HG03139 (cell line): ENCODE measurements around the gene EPHB6.
A peak's percentile ranks its signal among the peaks of the same experiment; 100 is the strongest.

Experiments
- ATAC-seq: cut with Tn5 transposase; IDR thresholded peaks from one replicate; pipeline ENCODE4 v1.9.1; 2021; ENCODE audit not compliant: unreplicated experiment

Gene EPHB6

DNA sequence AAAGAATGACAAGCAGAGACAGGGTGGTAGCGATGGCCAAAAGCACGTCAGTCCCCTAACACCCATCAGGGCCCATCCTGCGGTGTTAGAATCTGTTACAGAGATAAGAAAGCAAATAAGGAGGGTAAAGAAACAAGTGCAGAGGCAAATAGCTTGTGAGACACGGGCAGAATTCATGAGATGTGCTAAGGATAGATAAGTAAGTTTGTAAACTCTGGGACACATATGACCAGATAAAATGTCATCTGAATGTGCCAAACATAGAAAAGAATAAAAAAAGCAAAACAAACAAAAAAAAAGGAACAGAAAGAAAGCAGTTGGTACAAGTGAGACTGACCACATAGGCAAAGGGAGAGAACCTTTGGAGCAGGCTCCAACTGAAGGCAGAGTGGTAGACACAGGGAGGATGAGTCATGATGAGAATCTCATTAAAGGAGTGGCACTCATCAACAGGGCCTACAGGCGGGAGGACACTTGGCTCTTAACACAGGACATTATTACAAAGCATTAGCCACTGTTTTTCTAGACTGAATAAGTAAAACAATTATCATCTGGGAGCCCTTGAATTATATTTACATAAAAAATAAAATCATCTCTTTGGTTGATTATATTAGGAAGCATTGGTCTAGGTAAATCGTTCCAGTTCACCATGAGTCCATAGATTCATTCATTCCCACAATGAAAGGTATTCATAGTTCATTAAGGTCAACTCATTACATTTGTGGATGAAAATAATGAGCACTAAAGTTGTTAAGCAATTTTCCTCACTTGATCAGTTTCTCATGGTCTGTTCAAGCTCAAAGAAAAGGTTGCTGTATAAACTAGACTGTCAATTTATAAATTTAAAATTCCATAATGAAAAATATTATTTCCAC, 21.5 kb upstream of the EPHB6 start:
- ATAC-seq: peak; percentile 61

- ATAC-seq: no peak
These were observed 19.4 kb upstream of the EPHB6 start for GRCh38 chr7:142835487-142835886.

DNA sequence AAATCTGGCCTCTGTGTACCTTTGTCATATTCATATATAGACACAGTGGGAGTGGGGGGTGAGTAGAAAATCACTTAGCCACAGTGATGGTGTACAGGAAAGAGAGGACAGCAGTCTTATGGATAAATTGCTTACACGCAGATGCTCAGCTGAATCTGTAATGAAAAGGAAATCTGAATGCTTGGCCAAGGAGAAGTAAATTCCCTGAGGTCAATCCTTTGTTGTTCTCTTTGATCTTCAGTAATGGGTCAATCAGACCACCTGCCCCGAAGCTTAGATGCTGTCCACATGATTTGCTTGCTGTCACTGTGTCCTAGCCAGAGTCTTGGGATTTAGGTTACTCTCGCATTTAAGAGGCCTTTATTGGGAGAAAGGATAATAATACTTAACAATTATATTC, 18.4 kb upstream of the EPHB6 start:
- ATAC-seq: no peak

- no peak for ATAC-seq
These were observed 16.2 kb upstream of the EPHB6 start for GRCh38 chr7:142838461-142839213.

DNA sequence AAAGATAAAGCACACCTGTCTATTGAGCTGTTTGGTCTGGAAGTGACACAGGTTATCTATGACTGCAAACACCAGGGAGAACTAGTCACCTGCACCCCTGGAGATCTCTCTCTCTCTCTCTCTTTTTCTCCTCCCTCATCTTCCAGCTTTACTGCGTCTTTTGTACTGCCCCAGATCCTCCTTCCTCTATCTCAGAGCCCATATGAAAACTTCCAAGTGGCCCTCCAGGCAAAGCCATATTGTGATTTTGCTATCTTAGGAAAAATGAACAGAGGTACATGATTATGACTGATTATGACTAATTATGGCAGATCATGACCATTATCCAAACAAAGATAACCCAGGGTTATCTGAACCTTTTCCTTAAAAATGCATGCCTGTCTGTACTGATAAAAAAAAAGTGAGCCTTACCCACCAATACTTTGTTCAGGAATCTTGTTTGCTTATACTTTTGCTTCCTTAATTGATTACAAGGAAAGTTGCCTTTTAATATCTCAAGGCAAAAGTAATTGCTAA, 12.6 kb upstream of the EPHB6 start:
- no peak for ATAC-seq

DNA sequence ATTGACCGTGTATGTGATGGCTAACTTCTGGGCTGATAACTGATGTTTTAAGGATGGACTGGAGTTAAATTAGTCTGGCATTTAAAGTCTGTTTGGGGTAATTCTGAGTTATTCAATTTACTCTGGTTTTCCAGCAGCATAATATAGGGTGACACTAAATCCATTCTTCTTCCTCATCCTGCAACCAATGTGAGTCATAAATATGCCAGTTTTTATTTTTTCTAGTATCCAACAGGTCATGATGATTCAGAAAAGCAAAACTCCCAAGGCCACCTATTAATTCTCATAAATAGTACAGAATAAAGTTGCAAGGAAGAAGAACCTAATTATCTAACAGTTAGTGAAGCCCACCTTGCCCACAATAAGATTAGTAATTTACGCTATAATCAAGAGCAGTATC, 7.5 kb upstream of the EPHB6 start:
- no peak for ATAC-seq

DNA sequence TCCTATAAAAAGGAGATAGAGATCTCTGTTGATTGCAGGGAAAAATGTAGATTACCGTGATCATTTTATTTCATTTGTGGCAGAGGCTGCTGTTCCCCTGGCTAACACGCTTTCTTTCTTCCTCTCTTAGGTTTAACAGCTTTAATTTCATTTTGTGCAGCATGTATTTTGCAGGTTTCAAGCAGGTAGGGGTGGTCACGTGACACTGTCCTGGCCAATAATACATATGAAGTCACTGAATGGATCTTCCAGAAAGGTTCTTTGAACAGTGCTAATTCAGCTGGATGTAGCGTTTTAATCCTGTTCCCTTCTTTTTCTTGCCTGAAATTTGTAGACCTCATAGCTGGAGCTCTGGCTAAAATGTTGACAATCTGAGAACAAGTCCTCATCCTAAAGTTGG, 3.6 kb upstream of the EPHB6 start:
- no peak for ATAC-seq

DNA sequence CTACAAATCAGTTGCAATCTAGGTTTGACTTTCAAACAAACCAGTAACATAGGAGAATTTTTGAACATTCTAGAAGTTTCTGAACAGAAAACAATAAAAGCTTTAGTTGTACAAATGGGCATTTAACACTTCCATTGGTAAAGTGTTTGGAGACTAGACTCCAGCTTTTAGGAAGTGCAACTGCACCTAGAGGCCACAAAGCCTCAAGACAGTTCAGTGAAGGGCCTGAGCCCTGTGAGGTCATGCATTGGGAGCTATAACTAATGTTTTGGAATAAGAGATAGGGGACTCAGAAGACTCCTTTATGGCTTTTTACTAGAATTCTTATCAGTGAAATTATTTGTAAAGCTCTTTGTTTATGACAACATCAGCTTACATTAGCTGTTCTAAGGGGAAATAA, 3.0 kb upstream of the EPHB6 start:
- ATAC-seq: no peak

GRCh38 chr7:142853739-142854371, 1.0 kb upstream of the EPHB6 start:
- ATAC-seq: peak; percentile 83

- no peak for ATAC-seq
These were observed 353 bp downstream of the EPHB6 start for GRCh38 chr7:142855114-142855743.

DNA sequence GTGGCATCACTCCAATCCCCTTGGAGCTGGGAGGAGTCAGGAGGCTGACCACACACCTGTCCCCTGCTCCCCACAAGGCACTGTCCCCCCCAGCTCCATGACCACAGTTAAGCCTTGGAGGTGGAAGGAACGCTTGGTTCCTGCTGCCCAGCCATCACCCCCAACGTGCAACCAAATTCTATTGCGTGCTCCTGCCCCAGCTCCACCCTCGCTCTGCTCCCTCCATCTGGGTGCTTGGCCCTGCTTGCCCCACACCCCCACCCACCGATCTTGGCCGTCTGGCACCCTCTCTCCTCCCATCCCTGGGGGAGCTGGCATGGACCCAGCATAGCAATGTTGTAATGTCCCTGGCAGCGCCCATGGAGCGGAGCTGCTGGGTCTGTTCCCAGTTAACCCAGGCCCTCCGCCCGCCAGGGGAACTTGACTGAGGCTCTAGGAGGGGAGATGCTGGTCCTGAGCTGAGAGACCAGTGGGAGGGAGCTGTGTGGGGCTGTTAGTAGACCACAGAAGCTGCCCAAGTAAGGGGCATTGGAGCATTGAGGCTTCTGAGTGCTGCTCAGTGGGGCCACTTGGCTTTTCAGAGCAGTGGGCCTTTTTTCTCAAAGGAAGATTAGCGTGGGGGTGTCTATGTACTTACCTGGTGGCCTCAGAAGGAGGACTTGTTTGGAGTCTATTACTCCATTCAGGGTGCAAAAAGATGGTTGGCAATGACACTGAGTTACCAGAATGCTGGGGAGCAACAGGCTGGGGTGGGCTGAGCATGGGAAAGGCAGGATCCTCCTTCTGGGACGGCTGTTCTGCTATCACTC, 1.1 kb downstream of the EPHB6 start:
- no peak for ATAC-seq

GRCh38 chr7:142856565-142857245, 1.8 kb downstream of the EPHB6 start:
- no peak for ATAC-seq

GRCh38 chr7:142857625-142858024, 2.7 kb downstream of the EPHB6 start:
- no peak for ATAC-seq

GRCh38 chr7:142859411-142859810, 4.5 kb downstream of the EPHB6 start:
- no peak for ATAC-seq

DNA sequence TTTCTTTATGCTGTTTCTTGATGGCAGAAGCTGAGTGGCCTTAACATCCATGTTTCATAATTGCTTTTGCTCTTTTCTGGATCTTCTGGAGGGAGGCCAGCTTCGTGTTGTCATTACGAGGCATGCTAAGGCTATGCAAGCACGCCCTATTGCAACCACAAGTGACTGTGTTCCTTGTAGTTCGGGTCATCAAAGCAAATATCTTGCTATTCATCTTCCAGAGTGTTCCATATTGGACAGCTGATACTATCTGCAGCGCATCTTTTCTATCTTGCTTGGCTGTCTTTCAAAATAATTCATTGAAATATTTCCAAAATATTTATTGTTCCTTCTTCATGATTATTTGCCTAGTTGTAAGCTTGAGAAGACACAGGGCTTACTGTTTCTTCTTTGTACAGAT, 5.0 kb downstream of the EPHB6 start:
- ATAC-seq: no peak

DNA sequence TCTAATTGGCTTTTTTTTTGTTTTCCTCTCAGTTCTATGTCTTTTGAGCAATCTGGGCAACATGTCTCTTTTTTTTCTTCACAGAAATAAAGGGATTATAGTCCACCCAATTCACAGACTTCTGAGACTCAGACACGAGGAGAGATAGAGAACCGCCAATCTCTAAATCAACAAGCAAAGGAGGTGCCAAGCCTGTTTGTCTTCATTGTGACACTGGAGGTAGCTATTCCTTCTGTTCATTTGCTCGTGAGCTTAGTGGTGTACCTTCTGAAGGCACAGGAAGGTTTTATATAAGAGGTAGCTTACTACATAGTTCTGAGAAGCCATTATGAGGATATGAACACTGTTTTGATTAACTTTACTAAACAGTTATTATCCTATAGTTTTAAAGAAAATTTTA, 6.1 kb downstream of the EPHB6 start:
- ATAC-seq: no peak

GRCh38 chr7:142862351-142862750, 7.5 kb downstream of the EPHB6 start:
- ATAC-seq: no peak

- no peak for ATAC-seq
These were observed 8.0 kb downstream of the EPHB6 start for GRCh38 chr7:142862786-142863400.
